Cardiac muscle cell (in vitro differentiated cells and primary cell): ENCODE results near the gene SLC5A11. TPM values are rescaled to one million over a fixed set of nuclear protein-coding genes. Genes with fewer than 3 reads are reported as not detected.

Experiments used
- DNase-seq, 2 donors: peaks; one replicate each; pipeline versions ENCODE4 v3.0.0 to v3.0.0-alpha.2; 2010 to 2017; ENCODE audit warnings: low read depth in 1 of 2, low spot score in 1 of 2
- H3K27ac ChIP-seq: fragments of 200-600 bp; sonication (generic); 2 replicates; pipeline ENCODE4 v1.5.1; 2016
- H3K27me3 ChIP-seq: fragments of 200-600 bp; sonication (generic); 2 replicates; pipeline ENCODE4 v1.6.0; 2016; ENCODE audit warnings: control low read depth
- H3K36me3 ChIP-seq: fragments of 200-600 bp; sonication (generic); 2 replicates; pipeline ENCODE4 v1.5.1; 2016; ENCODE audit warnings: control low read depth
- H3K4me1 ChIP-seq: fragments of 200-600 bp; sonication (generic); 2 replicates; pipeline ENCODE4 v1.8.1; 2017; ENCODE audit warnings: low read depth, mild to moderate bottlenecking, mixed run types
- H3K4me3 ChIP-seq: fragments of 200-600 bp; sonication (generic); 2 replicates; pipeline ENCODE4 v1.5.1; 2016; ENCODE audit warnings: mild to moderate bottlenecking
- H3K9me3 ChIP-seq: fragments of 200-600 bp; sonication (generic); 2 replicates; pipeline ENCODE4 v1.5.1; 2017; ENCODE audit warnings: low read depth, mild to moderate bottlenecking, control low read depth
- polyA plus RNA-seq: library from polyadenylated mRNA; unstranded; fragments of >200 nt; fragmentation: Nextera tagmentation; extraction: Ambion mirVana; gene quantifications from 2 replicates; pipeline ENCODE4 v1.2.1, GENCODE V29; 2016
- total RNA-seq: library from RNA; depleted of rRNA; stranded (reverse); fragments of >200 nt; gene quantifications from 2 replicates; pipeline ENCODE4 v1.2.3, GENCODE V29; 2016
- TF ChIP-seq, protein P1 (sequence below): IDR thresholded peaks from 2 replicates; pipeline ENCODE4 v1.5.1; 2012; ENCODE audit warnings: low read depth, mild to moderate bottlenecking, low read length

SLC5A11 gene, protein sequence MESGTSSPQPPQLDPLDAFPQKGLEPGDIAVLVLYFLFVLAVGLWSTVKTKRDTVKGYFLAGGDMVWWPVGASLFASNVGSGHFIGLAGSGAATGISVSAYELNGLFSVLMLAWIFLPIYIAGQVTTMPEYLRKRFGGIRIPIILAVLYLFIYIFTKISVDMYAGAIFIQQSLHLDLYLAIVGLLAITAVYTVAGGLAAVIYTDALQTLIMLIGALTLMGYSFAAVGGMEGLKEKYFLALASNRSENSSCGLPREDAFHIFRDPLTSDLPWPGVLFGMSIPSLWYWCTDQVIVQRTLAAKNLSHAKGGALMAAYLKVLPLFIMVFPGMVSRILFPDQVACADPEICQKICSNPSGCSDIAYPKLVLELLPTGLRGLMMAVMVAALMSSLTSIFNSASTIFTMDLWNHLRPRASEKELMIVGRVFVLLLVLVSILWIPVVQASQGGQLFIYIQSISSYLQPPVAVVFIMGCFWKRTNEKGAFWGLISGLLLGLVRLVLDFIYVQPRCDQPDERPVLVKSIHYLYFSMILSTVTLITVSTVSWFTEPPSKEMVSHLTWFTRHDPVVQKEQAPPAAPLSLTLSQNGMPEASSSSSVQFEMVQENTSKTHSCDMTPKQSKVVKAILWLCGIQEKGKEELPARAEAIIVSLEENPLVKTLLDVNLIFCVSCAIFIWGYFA
- not detected in 2 replicates for total RNA-seq
- not detected in 2 replicates for polyA plus RNA-seq

DNA sequence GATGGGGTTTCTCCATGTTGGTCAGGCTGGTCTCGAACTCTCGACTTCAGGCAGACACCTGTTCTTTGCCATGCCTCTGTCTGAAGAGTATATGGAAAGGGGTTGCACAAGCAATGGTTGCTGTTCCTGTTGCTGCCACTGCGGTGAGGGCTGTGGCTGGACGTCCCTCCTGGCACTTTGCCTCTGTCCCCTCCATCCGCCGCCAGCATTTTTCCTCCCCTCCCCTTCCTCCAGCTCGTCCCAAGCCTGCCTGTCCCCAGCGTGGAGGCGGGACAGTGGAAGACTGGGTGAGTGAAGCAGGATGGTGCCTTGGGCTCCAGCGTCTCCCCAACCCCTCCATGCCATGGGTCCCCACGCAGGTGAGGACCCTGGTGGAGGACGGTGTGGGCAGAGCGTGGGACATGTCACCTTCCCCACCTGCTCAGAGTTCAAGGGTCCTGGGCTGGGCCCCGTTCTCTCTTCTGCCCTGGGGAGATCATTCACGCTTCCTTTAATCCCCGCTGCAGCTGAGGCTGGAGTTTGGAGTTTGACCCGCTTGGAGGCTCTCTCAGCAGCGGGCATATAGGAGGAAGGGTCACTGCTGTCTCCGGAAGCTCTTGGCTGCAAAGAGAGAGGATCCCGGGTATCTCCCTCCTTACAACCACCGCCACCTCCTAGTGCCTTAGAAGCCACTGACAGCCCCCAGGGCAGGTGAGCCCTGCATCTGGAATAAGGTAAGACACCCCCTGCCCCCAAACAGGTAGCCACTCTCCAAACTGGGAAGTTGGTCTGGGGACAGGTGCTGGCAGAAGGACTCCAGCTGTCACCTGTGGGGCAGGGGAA lies at the start of gene SLC5A11:
TSS of gene SLC5A11 (plus strand) at position 238 of the 822 bp plus-strand sequence. CDS start 12,681 bp downstream, outside the sequence.
- Histone ChIP-seq H3K27me3 (no peaks in the 10 kb centered on the region), H3K9me3 (no peaks in the 10 kb centered on the region), H3K4me3 (no peak within 1 kb of the TSS), H3K27ac (no peak within 1 kb of the TSS), H3K36me3 (no peaks in the 10 kb centered on the region), H3K4me1 (no peaks in the 10 kb centered on the region)
- TF ChIP-seq, protein P1, sequence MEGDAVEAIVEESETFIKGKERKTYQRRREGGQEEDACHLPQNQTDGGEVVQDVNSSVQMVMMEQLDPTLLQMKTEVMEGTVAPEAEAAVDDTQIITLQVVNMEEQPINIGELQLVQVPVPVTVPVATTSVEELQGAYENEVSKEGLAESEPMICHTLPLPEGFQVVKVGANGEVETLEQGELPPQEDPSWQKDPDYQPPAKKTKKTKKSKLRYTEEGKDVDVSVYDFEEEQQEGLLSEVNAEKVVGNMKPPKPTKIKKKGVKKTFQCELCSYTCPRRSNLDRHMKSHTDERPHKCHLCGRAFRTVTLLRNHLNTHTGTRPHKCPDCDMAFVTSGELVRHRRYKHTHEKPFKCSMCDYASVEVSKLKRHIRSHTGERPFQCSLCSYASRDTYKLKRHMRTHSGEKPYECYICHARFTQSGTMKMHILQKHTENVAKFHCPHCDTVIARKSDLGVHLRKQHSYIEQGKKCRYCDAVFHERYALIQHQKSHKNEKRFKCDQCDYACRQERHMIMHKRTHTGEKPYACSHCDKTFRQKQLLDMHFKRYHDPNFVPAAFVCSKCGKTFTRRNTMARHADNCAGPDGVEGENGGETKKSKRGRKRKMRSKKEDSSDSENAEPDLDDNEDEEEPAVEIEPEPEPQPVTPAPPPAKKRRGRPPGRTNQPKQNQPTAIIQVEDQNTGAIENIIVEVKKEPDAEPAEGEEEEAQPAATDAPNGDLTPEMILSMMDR, result no peak
- DNase-seq, result no peak

DNA sequence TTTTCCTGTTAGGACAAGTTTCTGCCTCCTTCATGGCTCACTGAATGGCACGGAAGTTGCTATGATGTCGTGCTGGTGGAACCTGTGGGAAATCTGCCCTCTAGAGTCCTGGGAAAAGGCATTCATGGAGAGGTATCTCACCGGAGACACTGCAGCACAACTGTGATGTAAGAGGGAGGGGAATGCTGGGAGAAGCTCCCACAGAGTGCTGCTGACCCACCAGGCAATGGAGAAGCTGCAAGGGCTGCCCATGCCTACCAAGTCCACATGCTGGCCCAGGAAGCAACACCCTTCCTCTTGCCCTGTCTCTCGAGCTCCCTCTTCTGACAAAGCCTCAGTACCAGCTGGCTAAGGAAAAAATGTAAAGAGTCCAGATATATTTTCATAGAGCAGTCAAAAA lies 45.2 kb upstream of the SLC5A11 start:
- Histone ChIP-seq H3K4me3 (no peak overlapping the region), H3K4me1 (peaks cover 9% of the 10 kb centered on the region), H3K36me3 (peaks cover 81% of the 10 kb centered on the region), H3K27ac (peak overlapping the region; percentile 77), H3K27me3 (no peaks in the 10 kb centered on the region), H3K9me3 (no peaks in the 10 kb centered on the region)
- peak; percentile 24 to 40 for DNase-seq
- TF ChIP-seq, protein P1, result peak; percentile 38

DNA sequence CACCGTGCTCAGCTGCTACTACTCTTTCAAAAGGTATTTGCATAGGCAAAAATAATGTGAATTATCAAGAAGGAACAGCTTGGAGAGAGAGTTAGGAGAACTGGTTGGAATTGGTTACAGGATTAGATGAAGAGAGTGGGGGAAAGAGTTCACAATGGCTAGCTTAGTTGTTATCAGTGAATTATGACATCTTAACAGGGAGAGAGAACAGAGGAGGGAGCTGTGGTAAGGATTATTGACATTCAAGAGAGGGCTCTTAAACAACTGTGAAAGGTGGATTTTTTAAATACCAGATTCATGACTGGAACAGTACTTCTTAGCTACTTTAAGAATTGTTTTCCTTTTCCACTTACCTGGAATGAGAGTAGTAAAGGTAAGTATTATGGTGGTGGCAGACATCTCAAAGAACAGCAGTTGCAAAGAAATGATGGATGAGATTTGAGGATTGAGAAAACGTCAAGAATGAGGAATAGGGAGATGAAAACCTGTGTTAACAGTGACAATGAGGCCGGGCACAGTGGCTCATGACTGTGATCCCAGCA lies 43.9 kb upstream of the SLC5A11 start:
- DNase-seq, result peak; percentile 21 to 49
- Histone ChIP-seq H3K27ac (peak overlapping the region; percentile 77), H3K9me3 (no peaks in the 10 kb centered on the region), H3K4me1 (peaks cover 9% of the 10 kb centered on the region), H3K4me3 (no peak overlapping the region), H3K27me3 (no peaks in the 10 kb centered on the region), H3K36me3 (peaks cover 88% of the 10 kb centered on the region)
- TF ChIP-seq, protein P1, result no peak

DNA sequence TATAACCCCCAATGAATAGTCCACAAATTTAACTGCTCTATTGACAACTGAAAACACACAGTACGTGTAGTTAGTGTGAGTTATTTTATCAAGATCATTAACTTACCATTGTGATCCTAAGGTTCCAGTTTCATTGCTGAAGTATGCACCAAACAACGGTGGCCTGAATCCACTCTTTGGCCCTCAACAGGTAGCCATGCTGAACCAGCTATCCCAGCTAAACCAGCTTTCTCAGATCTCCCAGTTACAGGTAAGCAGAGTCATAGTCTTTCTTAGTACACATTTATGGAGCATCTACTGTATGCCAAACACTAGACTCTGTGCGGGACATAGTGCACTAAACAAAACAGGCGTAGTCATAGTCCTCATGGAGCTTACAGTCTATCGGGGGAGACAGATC lies 40.3 kb upstream of the SLC5A11 start:
- Histone ChIP-seq H3K27ac (no peak overlapping the region), H3K4me1 (peaks cover 9% of the 10 kb centered on the region), H3K9me3 (no peaks in the 10 kb centered on the region), H3K4me3 (no peak overlapping the region), H3K27me3 (no peaks in the 10 kb centered on the region), H3K36me3 (peaks cover 87% of the 10 kb centered on the region)
- no peak for DNase-seq
- TF ChIP-seq, protein P1, result no peak

DNA sequence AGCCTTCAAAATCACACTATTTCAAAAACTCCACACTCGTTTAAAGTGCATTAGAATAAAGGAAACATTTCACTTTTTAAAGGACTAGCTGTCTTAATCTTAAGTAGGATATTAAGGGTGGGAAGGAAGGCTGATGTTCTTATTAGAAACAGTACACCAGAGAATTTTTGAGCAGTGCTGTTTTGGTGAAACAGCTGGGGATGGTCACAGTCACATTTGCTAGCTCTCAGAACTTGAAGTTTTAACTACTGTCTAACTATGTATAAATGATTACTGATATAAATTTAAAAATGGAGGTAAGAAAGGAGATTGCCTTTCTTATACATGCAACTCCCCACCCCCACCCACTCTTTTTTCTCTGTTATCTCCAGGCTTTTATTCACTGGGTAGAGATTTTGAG lies 38.5 kb upstream of the SLC5A11 start:
- H3K4me1 ChIP-seq, result no peaks in the 10 kb centered on the region
- H3K9me3 ChIP-seq, result no peaks in the 10 kb centered on the region
- TF ChIP-seq, protein P1, result no peak
- peaks cover 89% of the 10 kb centered on the region for H3K36me3 ChIP-seq
- DNase-seq, result no peak
- H3K4me3 ChIP-seq, result no peak overlapping the region
- H3K27ac ChIP-seq, result no peak overlapping the region
- no peaks in the 10 kb centered on the region for H3K27me3 ChIP-seq
